Measurements from ENCODE around the gene NME7. TPM values are rescaled to one million over a fixed set of nuclear protein-coding genes. Genes with fewer than 3 reads are reported as not detected.

The NME7 gene
- total and polyA plus RNA-seq, 4 donors = 7.8 to 26.5 (median 9.4) TPM

- Histone ChIP-seq H3K27ac (ENCODE audit: low read depth in 1 of 2, low read length in 2 of 2) (no peak overlapping the region), H3K36me3 (ENCODE audit: control insufficient read depth in 4 of 4, insufficient read depth in 3 of 4, low read depth in 1 of 4, low read length in 3 of 4) (no peaks in the 10 kb centered on the region), H3K4me1 (ENCODE audit: control insufficient read depth in 4 of 4, insufficient read depth in 4 of 4, low read length in 3 of 4) (no peaks in the 10 kb centered on the region), H3K9me3 (ENCODE audit: control insufficient read depth in 4 of 4, low read length in 3 of 4) (no peaks in the 10 kb centered on the region), H3K9ac (ENCODE audit: low read depth in 1 of 2, low read length in 2 of 2) (no peak overlapping the region), H3K27me3 (ENCODE audit: control insufficient read depth in 4 of 4, insufficient read depth in 4 of 4, low read length in 3 of 4) (no peaks in the 10 kb centered on the region), H3K4me3 (ENCODE audit: low read depth in 1 of 3, low read length in 3 of 3) (no peak overlapping the region)
- TF ChIP-seq JUND (IDR thresholded peaks at IDR 0.05) (no peak), YY1 (IDR thresholded peaks at IDR 0.05) (no peak), FOXA1 (IDR thresholded peaks at IDR 0.05) (no peak), RXRA (IDR thresholded peaks at IDR 0.05) (no peak), EGR1 (IDR thresholded peaks at IDR 0.05; ENCODE audit: low read depth in 2 of 2) (no peak), HNF4G (IDR thresholded peaks at IDR 0.05) (no peak)
- TF ChIP-seq, protein P1, sequence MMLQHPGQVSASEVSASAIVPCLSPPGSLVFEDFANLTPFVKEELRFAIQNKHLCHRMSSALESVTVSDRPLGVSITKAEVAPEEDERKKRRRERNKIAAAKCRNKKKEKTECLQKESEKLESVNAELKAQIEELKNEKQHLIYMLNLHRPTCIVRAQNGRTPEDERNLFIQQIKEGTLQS (IDR thresholded peaks at IDR 0.05) = no peak
- TF ChIP-seq, protein P2, sequence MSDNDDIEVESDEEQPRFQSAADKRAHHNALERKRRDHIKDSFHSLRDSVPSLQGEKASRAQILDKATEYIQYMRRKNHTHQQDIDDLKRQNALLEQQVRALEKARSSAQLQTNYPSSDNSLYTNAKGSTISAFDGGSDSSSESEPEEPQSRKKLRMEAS (IDR thresholded peaks at IDR 0.05) = no peak
- no CpG with 5 or more reads among the region's 2 CpGs for WGBS
- DNase-seq (ENCODE audit: low spot score) = no peak
Observed at GRCh38 chr1:169261884-169262283, 105.7 kb downstream of the NME7 start.

GRCh38 chr1:169260478-169261151 is 107.0 kb downstream of the NME7 start:
- H3K27ac ChIP-seq (ENCODE audit: low read depth in 1 of 2, low read length in 2 of 2) = no peak overlapping the region
- H3K27me3 ChIP-seq (ENCODE audit: control insufficient read depth in 4 of 4, insufficient read depth in 4 of 4, low read length in 3 of 4) = no peaks in the 10 kb centered on the region
- H3K9ac ChIP-seq (ENCODE audit: low read depth in 1 of 2, low read length in 2 of 2) = no peak overlapping the region
- H3K4me1 ChIP-seq (ENCODE audit: control insufficient read depth in 4 of 4, insufficient read depth in 4 of 4, low read length in 3 of 4) = no peaks in the 10 kb centered on the region
- no peak overlapping the region for H3K4me3 ChIP-seq (ENCODE audit: low read depth in 1 of 3, low read length in 3 of 3)
- no peak for TF ChIP-seq RXRA (IDR thresholded peaks at IDR 0.05)
- no peak for TF ChIP-seq NR2F2 (IDR thresholded peaks at IDR 0.05)
- no peak for TF ChIP-seq YY1 (IDR thresholded peaks at IDR 0.05)
- TF ChIP-seq FOXA1 (IDR thresholded peaks at IDR 0.05) = no peak
- TF ChIP-seq GABPA (IDR thresholded peaks at IDR 0.05 in 1 of 2, conservative IDR thresholded peaks at IDR 0.05 in 1 of 2) = no peak
- TF ChIP-seq JUND (IDR thresholded peaks at IDR 0.05) = no peak
- H3K9me3 ChIP-seq (ENCODE audit: control insufficient read depth in 4 of 4, low read length in 3 of 4) = no peaks in the 10 kb centered on the region
- DNase-seq (ENCODE audit: low spot score) = no peak
- H3K36me3 ChIP-seq (ENCODE audit: control insufficient read depth in 4 of 4, insufficient read depth in 3 of 4, low read depth in 1 of 4, low read length in 3 of 4) = no peaks in the 10 kb centered on the region
- WGBS = 100% methylated on average over 1 of the region's 2 CpGs

GRCh38 chr1:169259816-169260215 is 107.8 kb downstream of the NME7 start:
- no peaks in the 10 kb centered on the region for H3K9me3 ChIP-seq (ENCODE audit: control insufficient read depth in 4 of 4, low read length in 3 of 4)
- no peak for DNase-seq (ENCODE audit: low spot score)
- no peaks in the 10 kb centered on the region for H3K4me1 ChIP-seq (ENCODE audit: control insufficient read depth in 4 of 4, insufficient read depth in 4 of 4, low read length in 3 of 4)
- no peaks in the 10 kb centered on the region for H3K27me3 ChIP-seq (ENCODE audit: control insufficient read depth in 4 of 4, insufficient read depth in 4 of 4, low read length in 3 of 4)
- no peak overlapping the region for H3K9ac ChIP-seq (ENCODE audit: low read depth in 1 of 2, low read length in 2 of 2)
- H3K4me3 ChIP-seq (ENCODE audit: low read depth in 1 of 3, low read length in 3 of 3) = no peak overlapping the region
- no peaks in the 10 kb centered on the region for H3K36me3 ChIP-seq (ENCODE audit: control insufficient read depth in 4 of 4, insufficient read depth in 3 of 4, low read depth in 1 of 4, low read length in 3 of 4)
- TF ChIP-seq, protein P1 (IDR thresholded peaks at IDR 0.05) = no peak
- no peak for TF ChIP-seq SP1 (IDR thresholded peaks at IDR 0.05)
- no peak for TF ChIP-seq FOXA1 (IDR thresholded peaks at IDR 0.05)
- TF ChIP-seq HNF4G (IDR thresholded peaks at IDR 0.05) = no peak
- no peak for TF ChIP-seq TAF1 (conservative IDR thresholded peaks at IDR 0.05)
- no peak for TF ChIP-seq YY1 (IDR thresholded peaks at IDR 0.05)
- TF ChIP-seq GABPA (IDR thresholded peaks at IDR 0.05 in 1 of 2, conservative IDR thresholded peaks at IDR 0.05 in 1 of 2) = no peak
- WGBS = 80% methylated on average over 1 of the region's 2 CpGs
- H3K27ac ChIP-seq (ENCODE audit: low read depth in 1 of 2, low read length in 2 of 2) = no peak overlapping the region

DNA sequence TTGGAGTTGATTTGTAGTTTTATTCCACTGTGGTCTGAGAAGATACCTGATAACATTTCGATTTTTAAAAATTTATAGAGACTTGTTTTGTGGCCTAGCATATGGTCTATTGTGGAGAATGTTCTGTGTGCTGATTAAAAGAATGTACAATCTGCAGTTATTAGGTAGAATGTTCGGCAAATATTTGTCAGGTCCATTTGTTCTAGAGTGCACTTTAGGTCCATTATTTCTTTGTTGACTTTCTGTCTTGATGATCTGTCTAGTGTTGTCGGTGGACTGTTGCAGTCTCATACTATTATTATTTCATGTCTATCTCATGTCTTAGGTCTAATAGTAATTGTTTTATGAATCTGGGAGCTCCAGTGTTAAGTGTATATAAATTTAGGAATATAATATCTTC is 116.8 kb downstream of the NME7 start:
- no peak overlapping the region for H3K4me3 ChIP-seq (ENCODE audit: low read depth in 1 of 3, low read length in 3 of 3)
- peaks cover 0 to 6% (median 5%) of the 10 kb centered on the region in 4 donors for H3K4me1 ChIP-seq (ENCODE audit: control insufficient read depth in 4 of 4, insufficient read depth in 4 of 4, low read length in 3 of 4)
- H3K27ac ChIP-seq (ENCODE audit: low read depth in 1 of 2, low read length in 2 of 2) = no peak overlapping the region
- H3K36me3 ChIP-seq (ENCODE audit: control insufficient read depth in 4 of 4, insufficient read depth in 3 of 4, low read depth in 1 of 4, low read length in 3 of 4) = no peaks in the 10 kb centered on the region
- H3K9me3 ChIP-seq (ENCODE audit: control insufficient read depth in 4 of 4, low read length in 3 of 4) = no peaks in the 10 kb centered on the region
- no peak for DNase-seq (ENCODE audit: low spot score)
- TF ChIP-seq SP1 (IDR thresholded peaks at IDR 0.05) = peak; percentile 16
- no peak for TF ChIP-seq GABPA (IDR thresholded peaks at IDR 0.05 in 1 of 2, conservative IDR thresholded peaks at IDR 0.05 in 1 of 2)
- TF ChIP-seq HNF4A (conservative IDR thresholded peaks at IDR 0.05) = peak in 1 of 2 donors; percentile 54
- TF ChIP-seq FOXA2 (IDR thresholded peaks at IDR 0.05) = peak; percentile 57
- 50% methylated on average over 3 of the region's 3 CpGs for WGBS
- H3K27me3 ChIP-seq (ENCODE audit: control insufficient read depth in 4 of 4, insufficient read depth in 4 of 4, low read length in 3 of 4) = no peaks in the 10 kb centered on the region
- H3K9ac ChIP-seq (ENCODE audit: low read depth in 1 of 2, low read length in 2 of 2) = no peak overlapping the region

Data from liver (tissue), 9 donors.